Measurements from ENCODE around the gene POLD4.

Gene POLD4

GRCh38 chr11:67304511-67305113, 48.7 kb downstream of the POLD4 start:
- no peak for TF ChIP-seq REST (IDR thresholded peaks at IDR 0.05; ENCODE audit: insufficient replicate concordance, low read depth)
- TF ChIP-seq GABPA (IDR thresholded peaks at IDR 0.05; ENCODE audit: low read depth), result no peak
- no peak for TF ChIP-seq SPI1 (IDR thresholded peaks at IDR 0.05; ENCODE audit: borderline replicate concordance, low read depth)
- no peak for TF ChIP-seq POLR2AphosphoS5 (IDR thresholded peaks at IDR 0.05; ENCODE audit: low read depth)
- no peak for TF ChIP-seq CTCF (IDR thresholded peaks at IDR 0.05; ENCODE audit: insufficient read depth, low read length)
- Histone ChIP-seq H3K27ac (replicated peaks) (no peak overlapping the region), H3K27me3 (ENCODE audit: insufficient read depth, poor library complexity, severe bottlenecking) (no peaks in the 10 kb centered on the region), H3K4me3 (replicated peaks; ENCODE audit: insufficient read depth, low read length) (no peak overlapping the region)
- DNase-seq (ENCODE audit: low read depth in 1 of 2, low spot score in 1 of 2), result no peak

GRCh38 chr11:67303835-67304411, 49.4 kb downstream of the POLD4 start:
- Histone ChIP-seq H3K27me3 (ENCODE audit: insufficient read depth, poor library complexity, severe bottlenecking) (no peaks in the 10 kb centered on the region), H3K27ac (replicated peaks) (no peak overlapping the region), H3K4me3 (replicated peaks; ENCODE audit: insufficient read depth, low read length) (peak overlapping the region; percentile 57)
- no peak for DNase-seq (ENCODE audit: low read depth in 1 of 2, low spot score in 1 of 2)
- TF ChIP-seq SPI1 (IDR thresholded peaks at IDR 0.05; ENCODE audit: borderline replicate concordance, low read depth) (no peak), POLR2AphosphoS5 (IDR thresholded peaks at IDR 0.05; ENCODE audit: low read depth) (no peak), REST (IDR thresholded peaks at IDR 0.05; ENCODE audit: insufficient replicate concordance, low read depth) (no peak), GABPA (IDR thresholded peaks at IDR 0.05; ENCODE audit: low read depth) (no peak), CTCF (IDR thresholded peaks at IDR 0.05; ENCODE audit: insufficient read depth, low read length) (no peak)

- H3K27me3 ChIP-seq (ENCODE audit: insufficient read depth, poor library complexity, severe bottlenecking), result no peaks in the 10 kb centered on the region
- peak within 1 kb of the TSS; percentile 79 for H3K27ac ChIP-seq (replicated peaks)
- DNase-seq (ENCODE audit: low read depth in 1 of 2, low spot score in 1 of 2), result peak in 1 of 2 experiments; percentile 37
- H3K4me3 ChIP-seq (replicated peaks; ENCODE audit: insufficient read depth, low read length), result peak within 1 kb of the TSS; percentile 57
- TF ChIP-seq REST (IDR thresholded peaks at IDR 0.05; ENCODE audit: insufficient replicate concordance, low read depth), result no peak
- TF ChIP-seq POLR2AphosphoS5 (IDR thresholded peaks at IDR 0.05; ENCODE audit: low read depth), result no peak
- no peak for TF ChIP-seq GABPA (IDR thresholded peaks at IDR 0.05; ENCODE audit: low read depth)
- no peak for TF ChIP-seq SPI1 (IDR thresholded peaks at IDR 0.05; ENCODE audit: borderline replicate concordance, low read depth)
- TF ChIP-seq CTCF (IDR thresholded peaks at IDR 0.05; ENCODE audit: insufficient read depth, low read length), result no peak
Measured at GRCh38 chr11:67303132-67303834, 50.1 kb downstream of the POLD4 start, which contains the start of gene SSH3. TSS of gene SSH3 (plus strand) at chr11:67303530. CDS start at chr11:67303626, 96 bp downstream.

Measured in HL-60 (cell line).